Keratinocyte (primary cell): ENCODE data around the gene DTD1. TPM values are rescaled to one million over a fixed set of nuclear protein-coding genes. Genes with fewer than 3 reads are reported as not detected.

Source experiments
- DNase-seq: peaks from one replicate; pipeline ENCODE4 v3.0.0-alpha.2; 2011; ENCODE audit warnings: low read depth, missing footprints, low spot score
- FAIRE-seq: peaks from 2 replicates; lab custom pipeline; 2011; peaks lifted over from hg19 to GRCh38; lab: Jason Lieb, UNC
- H2AFZ ChIP-seq: 2 replicates; pipeline ENCODE4 v1.6.0; 2012; ENCODE audit warnings: low read length, control low read depth, inconsistent platforms; ENCODE audit not compliant: control insufficient read depth
- H3K27ac ChIP-seq: 2 replicates; pipeline ENCODE4 v1.5.1; 2011; ENCODE audit warnings: low read length; ENCODE audit not compliant: control insufficient read depth, insufficient read depth
- H3K27me3 ChIP-seq: 3 replicates; pipeline ENCODE4 v1.6.0; 2011; ENCODE audit warnings: low read length; ENCODE audit not compliant: control insufficient read depth, insufficient read depth; ENCODE audit errors: extremely low read depth
- H3K36me3 ChIP-seq, 2 experiments: 2 replicates in 1 of 2; 3 replicates in 1 of 2; pipeline ENCODE4 v1.5.1; 2011; ENCODE audit warnings: low read length in 2 of 2, mild to moderate bottlenecking in 1 of 2; ENCODE audit not compliant: control insufficient read depth in 2 of 2, insufficient read depth in 2 of 2; ENCODE audit errors: extremely low read depth in 1 of 2
- H3K4me1 ChIP-seq: 3 replicates; pipeline ENCODE4 v1.5.1; 2011; ENCODE audit warnings: low read length; ENCODE audit not compliant: control insufficient read depth, insufficient read depth; ENCODE audit errors: extremely low read depth
- H3K4me2 ChIP-seq: 3 replicates; pipeline ENCODE4 v1.6.0; 2011; ENCODE audit warnings: low read depth, low read length; ENCODE audit not compliant: control insufficient read depth, insufficient read depth; ENCODE audit errors: extremely low read depth
- H3K4me3 ChIP-seq, 3 experiments: fragments of 200-600 bp in 1 of 3; sonication (generic) in 1 of 3; 2 replicates in 2 of 3; 3 replicates in 1 of 3; pipeline ENCODE4 v1.5.1; 2011 to 2016; ENCODE audit warnings: low read length in 3 of 3, mild to moderate bottlenecking in 3 of 3, control low read depth in 2 of 3, inconsistent platforms in 1 of 3, low read depth in 1 of 3, mixed read lengths in 1 of 3, mixed run types in 1 of 3, moderate library complexity in 1 of 3; ENCODE audit not compliant: control insufficient read depth in 2 of 3, insufficient read depth in 2 of 3; ENCODE audit errors: extremely low read depth in 1 of 3
- H3K79me2 ChIP-seq: 2 replicates; pipeline ENCODE4 v1.6.0; 2012; ENCODE audit warnings: low read length; ENCODE audit not compliant: control insufficient read depth, insufficient read depth
- H3K9ac ChIP-seq: 3 replicates; pipeline ENCODE4 v1.6.0; 2011; ENCODE audit warnings: low read length; ENCODE audit not compliant: control insufficient read depth, insufficient read depth; ENCODE audit errors: extremely low read depth
- H3K9me1 ChIP-seq: 3 replicates; pipeline ENCODE4 v1.6.0; 2011; ENCODE audit warnings: low read length; ENCODE audit not compliant: control insufficient read depth, insufficient read depth; ENCODE audit errors: extremely low read depth
- H3K9me3 ChIP-seq: 2 replicates; pipeline ENCODE4 v1.5.1; 2012; ENCODE audit warnings: low read depth, low read length; ENCODE audit not compliant: control insufficient read depth
- H4K20me1 ChIP-seq: 3 replicates; pipeline ENCODE4 v1.6.0; 2011; ENCODE audit warnings: low read length; ENCODE audit not compliant: control insufficient read depth, insufficient read depth; ENCODE audit errors: extremely low read depth
- EZH2 ChIP-seq: IDR thresholded peaks from one replicate; pipeline ENCODE4 v1.6.1; 2012; ENCODE audit warnings: inconsistent platforms, mild to moderate bottlenecking, low read length, moderate library complexity
- dilution Hi-C: fragments of 300-500 bp; cut with MboI; formaldehyde crosslinking; loops from one replicate; pipeline ENCODE4 v1.7.0; 2020; ENCODE audit warnings: low sequenced_read_pairs; ENCODE audit not compliant: extremely low pct_ligation_motif_present
- polyA plus RNA-seq, 5 experiments: library from polyadenylated mRNA; depleted of rRNA in 3 of 5; stranded (reverse) in 3 of 5; stranded (forward) in 1 of 5; unstranded in 1 of 5; fragments of >200 nt; gene quantifications; 1 replicate in 1 of 5; 2 replicates in 3 of 5; 3 replicates in 1 of 5; pipeline versions ENCODE4 v1.2.1 to v1.2.3, GENCODE V29; 2011 to 2012; ENCODE audit warnings: missing spikeins in 2 of 5, low read depth in 1 of 5, low replicate concordance in 1 of 5
- TF ChIP-seq, protein P1 (sequence below), 3 experiments: IDR thresholded peaks in 1 of 3; conservative IDR thresholded peaks in 1 of 3; optimal IDR thresholded peaks in 1 of 3; 2 replicates in 2 of 3; 3 replicates in 1 of 3; pipeline versions ENCODE3 to v1.5.1; 2011; ENCODE audit warnings: low read length in 3 of 3, mild to moderate bottlenecking in 3 of 3, moderate library complexity in 2 of 3, control low read depth in 1 of 3, inconsistent platforms in 1 of 3; ENCODE audit not compliant: insufficient read depth in 2 of 3; ENCODE audit errors: extremely low read depth in 1 of 3

Gene DTD1
- polyA plus RNA-seq, 1 donor (not counting 4 experiments of a cell fraction or from before 2014, with no cell fraction given): 68.3 TPM

DNA sequence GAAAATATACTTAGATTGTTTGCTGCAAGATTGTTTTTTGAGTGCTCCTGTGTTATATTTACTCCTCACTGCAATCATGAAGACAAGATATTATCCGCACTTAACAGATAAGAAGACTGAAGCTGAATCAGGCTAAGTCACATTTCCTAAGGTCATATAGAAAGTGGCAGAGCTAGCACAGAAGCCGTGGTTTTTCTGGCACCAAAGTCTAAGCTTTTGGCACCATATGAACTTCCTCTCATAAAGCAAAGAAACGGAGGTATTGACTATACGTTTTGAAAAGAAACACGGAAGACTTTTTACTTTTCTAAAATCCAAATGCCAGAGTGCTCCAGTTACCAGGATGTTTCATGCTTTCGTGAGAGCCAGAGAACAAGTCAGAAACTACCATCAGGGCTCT, 9.3 kb upstream of the DTD1 start:
- TF ChIP-seq EZH2: no peak
- TF ChIP-seq, protein P1, sequence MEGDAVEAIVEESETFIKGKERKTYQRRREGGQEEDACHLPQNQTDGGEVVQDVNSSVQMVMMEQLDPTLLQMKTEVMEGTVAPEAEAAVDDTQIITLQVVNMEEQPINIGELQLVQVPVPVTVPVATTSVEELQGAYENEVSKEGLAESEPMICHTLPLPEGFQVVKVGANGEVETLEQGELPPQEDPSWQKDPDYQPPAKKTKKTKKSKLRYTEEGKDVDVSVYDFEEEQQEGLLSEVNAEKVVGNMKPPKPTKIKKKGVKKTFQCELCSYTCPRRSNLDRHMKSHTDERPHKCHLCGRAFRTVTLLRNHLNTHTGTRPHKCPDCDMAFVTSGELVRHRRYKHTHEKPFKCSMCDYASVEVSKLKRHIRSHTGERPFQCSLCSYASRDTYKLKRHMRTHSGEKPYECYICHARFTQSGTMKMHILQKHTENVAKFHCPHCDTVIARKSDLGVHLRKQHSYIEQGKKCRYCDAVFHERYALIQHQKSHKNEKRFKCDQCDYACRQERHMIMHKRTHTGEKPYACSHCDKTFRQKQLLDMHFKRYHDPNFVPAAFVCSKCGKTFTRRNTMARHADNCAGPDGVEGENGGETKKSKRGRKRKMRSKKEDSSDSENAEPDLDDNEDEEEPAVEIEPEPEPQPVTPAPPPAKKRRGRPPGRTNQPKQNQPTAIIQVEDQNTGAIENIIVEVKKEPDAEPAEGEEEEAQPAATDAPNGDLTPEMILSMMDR (optimal IDR thresholded peaks at IDR 0.05 in 1 of 3, IDR thresholded peaks at IDR 0.05 in 1 of 3, conservative IDR thresholded peaks at IDR 0.05 in 1 of 3; ENCODE audit: extremely low read depth in 1 of 3, insufficient read depth in 2 of 3, low read length in 3 of 3): no peak
- Histone ChIP-seq H4K20me1 (no peaks in the 10 kb centered on the region), H2AFZ (no peak overlapping the region), H3K9ac (no peak overlapping the region), H3K36me3 (no peaks in the 10 kb centered on the region), H3K9me1 (no peaks in the 10 kb centered on the region), H3K4me2 (no peak overlapping the region), H3K4me1 (no peaks in the 10 kb centered on the region), H3K27me3 (no peaks in the 10 kb centered on the region), H3K9me3 (no peaks in the 10 kb centered on the region), H3K79me2 (no peaks in the 10 kb centered on the region), H3K4me3 (no peak overlapping the region), H3K27ac (no peak overlapping the region)
- DNase-seq (no peak), FAIRE-seq (no peak)
- dilution Hi-C loops: no loop called here

DNA sequence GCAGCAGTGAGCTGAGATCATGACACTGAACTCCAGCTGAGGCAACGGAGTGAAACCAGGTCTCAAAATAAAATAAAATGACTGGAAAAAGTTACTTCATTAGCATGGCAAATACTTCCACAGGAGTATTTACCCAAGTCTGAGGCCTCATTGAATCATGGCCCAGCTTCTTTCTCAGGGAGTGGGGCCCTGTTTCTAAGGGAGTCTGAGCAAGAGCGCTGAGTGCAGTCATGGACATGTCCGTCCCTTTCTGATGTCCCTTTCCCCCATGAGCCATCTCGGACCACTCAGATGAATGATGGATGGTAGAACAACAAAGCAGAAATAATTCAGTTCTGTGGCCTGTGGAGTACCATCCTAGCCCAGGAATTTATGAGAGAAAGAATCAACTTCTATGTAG, 7.8 kb upstream of the DTD1 start:
- dilution Hi-C loops: no loop called here

More for the DNA sequence above, 7.8 kb upstream of the DTD1 start:
- H3K4me2 ChIP-seq: no peak overlapping the region
- H3K27me3 ChIP-seq: no peaks in the 10 kb centered on the region
- H3K4me3 ChIP-seq: no peak overlapping the region
- DNase-seq (no peak), FAIRE-seq (no peak)
- no peaks in the 10 kb centered on the region for H3K9me3 ChIP-seq
- no peak overlapping the region for H3K9ac ChIP-seq
- H2AFZ ChIP-seq: no peak overlapping the region
- H3K27ac ChIP-seq: no peak overlapping the region
- no peaks in the 10 kb centered on the region for H4K20me1 ChIP-seq
- no peak for TF ChIP-seq EZH2
- TF ChIP-seq, protein P1 (optimal IDR thresholded peaks at IDR 0.05 in 1 of 3, IDR thresholded peaks at IDR 0.05 in 1 of 3, conservative IDR thresholded peaks at IDR 0.05 in 1 of 3; ENCODE audit: extremely low read depth in 1 of 3, insufficient read depth in 2 of 3, low read length in 3 of 3): no peak
- no peaks in the 10 kb centered on the region for H3K79me2 ChIP-seq
- no peaks in the 10 kb centered on the region for H3K36me3 ChIP-seq
- no peaks in the 10 kb centered on the region for H3K9me1 ChIP-seq
- H3K4me1 ChIP-seq: no peaks in the 10 kb centered on the region
